Measurements from ENCODE around the gene ZBTB37. TPM values are rescaled to one million over a fixed set of nuclear protein-coding genes. Genes with fewer than 3 reads are reported as not detected.

The ZBTB37 gene
- total RNA-seq, 1 experiment from 2014 or later, result 12.0 TPM

DNA sequence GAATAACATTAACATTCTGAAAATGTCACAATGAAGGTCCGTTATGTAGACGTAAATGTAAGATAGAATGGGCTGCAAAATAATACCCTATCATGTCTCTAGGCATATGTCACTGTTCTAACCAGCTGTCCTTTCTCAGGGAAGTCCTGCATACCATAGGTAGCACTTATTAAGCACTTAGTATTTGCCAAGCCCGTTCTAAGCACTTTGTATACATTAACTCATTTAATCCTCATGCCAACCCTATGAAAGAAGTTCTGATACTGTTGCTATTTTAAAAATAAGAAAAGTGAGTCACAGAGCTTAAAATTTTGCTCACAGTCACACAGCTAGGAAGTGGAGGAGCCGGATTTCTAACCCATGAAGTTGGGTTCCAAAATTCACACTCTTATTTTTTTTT lies 16.1 kb upstream of the ZBTB37 start:
- Mint-ChIP-seq H3K4me3 (no peak overlapping the region), H3K27me3 (ENCODE audit: low read depth) (no peaks in the 10 kb centered on the region), H3K27ac (peak overlapping the region in 1 of 3 experiments; percentile 39; a peak in 1 of 7 replicates), H3K9me3 (no peaks in the 10 kb centered on the region), H3K36me3 (ENCODE audit: insufficient read depth in 1 of 3, low read depth in 3 of 3) (peaks cover 32 to 58% (median 58%) of the 10 kb centered on the region in 3 experiments), H3K4me1 (peaks cover 9 to 10% of the 10 kb centered on the region in 2 experiments)
- H3K27ac ChIP-seq (ENCODE audit: insufficient read length, low read depth, low read length), result no peak overlapping the region
- TF ChIP-seq, protein P1, sequence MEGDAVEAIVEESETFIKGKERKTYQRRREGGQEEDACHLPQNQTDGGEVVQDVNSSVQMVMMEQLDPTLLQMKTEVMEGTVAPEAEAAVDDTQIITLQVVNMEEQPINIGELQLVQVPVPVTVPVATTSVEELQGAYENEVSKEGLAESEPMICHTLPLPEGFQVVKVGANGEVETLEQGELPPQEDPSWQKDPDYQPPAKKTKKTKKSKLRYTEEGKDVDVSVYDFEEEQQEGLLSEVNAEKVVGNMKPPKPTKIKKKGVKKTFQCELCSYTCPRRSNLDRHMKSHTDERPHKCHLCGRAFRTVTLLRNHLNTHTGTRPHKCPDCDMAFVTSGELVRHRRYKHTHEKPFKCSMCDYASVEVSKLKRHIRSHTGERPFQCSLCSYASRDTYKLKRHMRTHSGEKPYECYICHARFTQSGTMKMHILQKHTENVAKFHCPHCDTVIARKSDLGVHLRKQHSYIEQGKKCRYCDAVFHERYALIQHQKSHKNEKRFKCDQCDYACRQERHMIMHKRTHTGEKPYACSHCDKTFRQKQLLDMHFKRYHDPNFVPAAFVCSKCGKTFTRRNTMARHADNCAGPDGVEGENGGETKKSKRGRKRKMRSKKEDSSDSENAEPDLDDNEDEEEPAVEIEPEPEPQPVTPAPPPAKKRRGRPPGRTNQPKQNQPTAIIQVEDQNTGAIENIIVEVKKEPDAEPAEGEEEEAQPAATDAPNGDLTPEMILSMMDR (conservative IDR thresholded peaks at IDR 0.05), result no peak
- no peak overlapping the region for H4K91ac ChIP-seq (ENCODE audit: insufficient read length, low read depth, low read length)
- no peaks in the 10 kb centered on the region; the same call in 1 of the 2 replicates for H3K4me1 ChIP-seq (ENCODE audit: insufficient read depth, low read length)
- no peak overlapping the region for H3K14ac ChIP-seq (ENCODE audit: insufficient read depth, low read length)
- no peaks in the 10 kb centered on the region for H3K79me1 ChIP-seq (ENCODE audit: insufficient read depth, low read depth, low read length, poor library complexity, severe bottlenecking)
- no peak overlapping the region for H2BK20ac ChIP-seq (ENCODE audit: low read depth, low read length, poor library complexity, severe bottlenecking)
- no peak overlapping the region for H2BK12ac ChIP-seq (ENCODE audit: insufficient read length, low read depth, low read length)
- no CpG with 5 or more reads among the region's 4 CpGs for WGBS (ENCODE audit: extremely low coverage, insufficient read length, low lambda C conversion rate)
- no peak overlapping the region for H3K56ac ChIP-seq (ENCODE audit: insufficient read length, low read depth, low read length)
- H2AK5ac ChIP-seq (ENCODE audit: insufficient read length, low read length), result no peak overlapping the region
- no peak for DNase-seq
- no peak overlapping the region for H2BK5ac ChIP-seq (ENCODE audit: insufficient read length, low read length)
- H3K18ac ChIP-seq (ENCODE audit: insufficient read length, low read depth, low read length), result no peak overlapping the region
- no peaks in the 10 kb centered on the region for H3K23me2 ChIP-seq (ENCODE audit: insufficient read length, low read depth, low read length, poor library complexity, severe bottlenecking)
- no peak overlapping the region for H3K23ac ChIP-seq (ENCODE audit: insufficient read length, low read depth, low read length)
- H2BK15ac ChIP-seq (ENCODE audit: low read depth, low read length), result no peak overlapping the region
- H3K4ac ChIP-seq (ENCODE audit: low read depth, low read length), result no peak overlapping the region
- H2AFZ ChIP-seq (ENCODE audit: low read length), result no peak overlapping the region
- no peak overlapping the region for H2BK120ac ChIP-seq (ENCODE audit: low read depth, low read length, poor library complexity, severe bottlenecking)
- H4K20me1 ChIP-seq (ENCODE audit: control insufficient read depth, insufficient read depth, insufficient read length), result no peaks in the 10 kb centered on the region
- H4K8ac ChIP-seq (replicated peaks; ENCODE audit: insufficient read length, low read depth, low read length), result no peak overlapping the region
- H3K9ac ChIP-seq (ENCODE audit: extremely low read depth, insufficient read length, low read length), result no peak overlapping the region
- H3T11ph ChIP-seq (ENCODE audit: low read length), result no peak overlapping the region
- no peak overlapping the region for H3K4me2 ChIP-seq (ENCODE audit: insufficient read depth, insufficient read length, low read length)
- H4K5ac ChIP-seq (ENCODE audit: insufficient read length, low read depth, low read length), result no peak overlapping the region
- H3K9me3 ChIP-seq (ENCODE audit: control insufficient read depth, low read depth, low read length), result no peaks in the 10 kb centered on the region
- no peaks in the 10 kb centered on the region for H3K79me2 ChIP-seq (ENCODE audit: insufficient read depth, low read length)
- no peaks in the 10 kb centered on the region for H3K27me3 ChIP-seq (ENCODE audit: insufficient read depth, low read length)
